Measurements from ENCODE around the gene OSBPL5.

Gene OSBPL5

DNA sequence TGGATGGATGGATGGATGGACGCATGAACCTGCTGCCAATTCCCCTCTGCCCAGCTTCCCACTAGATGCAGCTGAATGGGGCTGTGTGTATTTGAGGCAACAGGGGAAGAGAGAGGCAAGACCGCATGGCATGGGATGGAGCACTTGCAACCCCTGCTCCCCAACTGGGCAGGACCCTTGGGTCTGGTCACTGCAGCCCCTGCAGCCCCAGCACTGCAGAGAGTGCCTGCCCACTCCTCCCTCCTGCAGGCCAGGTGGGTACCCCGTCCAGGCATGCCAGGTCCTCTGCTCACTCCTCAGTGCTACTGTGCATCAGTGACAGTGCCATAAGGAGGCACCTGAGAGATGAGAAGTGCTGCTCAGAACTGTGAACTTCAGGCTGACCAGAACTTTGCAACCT lies 40.3 kb downstream of the OSBPL5 start:
- no peak overlapping the region for H3K4me3 ChIP-seq (ENCODE audit: low read length)
- H3K9me2 ChIP-seq (replicated peaks; ENCODE audit: control insufficient read depth, low read length) = no peaks in the 10 kb centered on the region
- H3K27me3 ChIP-seq (ENCODE audit: control insufficient read depth, low read length) = no peaks in the 10 kb centered on the region
- H3K9me3 ChIP-seq (ENCODE audit: control insufficient read depth, insufficient read depth, low read length) = no peaks in the 10 kb centered on the region
- H4K20me1 ChIP-seq (ENCODE audit: control insufficient read depth, insufficient read depth, low read depth, low read length) = no peaks in the 10 kb centered on the region
- H3F3A ChIP-seq (ENCODE audit: control insufficient read depth, insufficient read depth) = no peaks in the 10 kb centered on the region
- H3K4me1 ChIP-seq (ENCODE audit: control insufficient read depth, low read length) = no peaks in the 10 kb centered on the region
- H3K79me2 ChIP-seq (ENCODE audit: control insufficient read depth, low read length) = no peaks in the 10 kb centered on the region
- no peak overlapping the region for H3K27ac ChIP-seq (ENCODE audit: low read depth, low read length)
- no peaks in the 10 kb centered on the region for H3K36me3 ChIP-seq (ENCODE audit: control insufficient read depth, low read length)
- TF ChIP-seq, protein P1, sequence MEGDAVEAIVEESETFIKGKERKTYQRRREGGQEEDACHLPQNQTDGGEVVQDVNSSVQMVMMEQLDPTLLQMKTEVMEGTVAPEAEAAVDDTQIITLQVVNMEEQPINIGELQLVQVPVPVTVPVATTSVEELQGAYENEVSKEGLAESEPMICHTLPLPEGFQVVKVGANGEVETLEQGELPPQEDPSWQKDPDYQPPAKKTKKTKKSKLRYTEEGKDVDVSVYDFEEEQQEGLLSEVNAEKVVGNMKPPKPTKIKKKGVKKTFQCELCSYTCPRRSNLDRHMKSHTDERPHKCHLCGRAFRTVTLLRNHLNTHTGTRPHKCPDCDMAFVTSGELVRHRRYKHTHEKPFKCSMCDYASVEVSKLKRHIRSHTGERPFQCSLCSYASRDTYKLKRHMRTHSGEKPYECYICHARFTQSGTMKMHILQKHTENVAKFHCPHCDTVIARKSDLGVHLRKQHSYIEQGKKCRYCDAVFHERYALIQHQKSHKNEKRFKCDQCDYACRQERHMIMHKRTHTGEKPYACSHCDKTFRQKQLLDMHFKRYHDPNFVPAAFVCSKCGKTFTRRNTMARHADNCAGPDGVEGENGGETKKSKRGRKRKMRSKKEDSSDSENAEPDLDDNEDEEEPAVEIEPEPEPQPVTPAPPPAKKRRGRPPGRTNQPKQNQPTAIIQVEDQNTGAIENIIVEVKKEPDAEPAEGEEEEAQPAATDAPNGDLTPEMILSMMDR (IDR thresholded peaks at IDR 0.05; ENCODE audit: low read depth, low read length, poor library complexity, severe bottlenecking) = no peak
- TF ChIP-seq EZH2phosphoT487 (IDR thresholded peaks at IDR 0.05; ENCODE audit: borderline replicate concordance, low read length) = no peak
- no peak overlapping the region for H3K4me2 ChIP-seq (ENCODE audit: low read length)

DNA sequence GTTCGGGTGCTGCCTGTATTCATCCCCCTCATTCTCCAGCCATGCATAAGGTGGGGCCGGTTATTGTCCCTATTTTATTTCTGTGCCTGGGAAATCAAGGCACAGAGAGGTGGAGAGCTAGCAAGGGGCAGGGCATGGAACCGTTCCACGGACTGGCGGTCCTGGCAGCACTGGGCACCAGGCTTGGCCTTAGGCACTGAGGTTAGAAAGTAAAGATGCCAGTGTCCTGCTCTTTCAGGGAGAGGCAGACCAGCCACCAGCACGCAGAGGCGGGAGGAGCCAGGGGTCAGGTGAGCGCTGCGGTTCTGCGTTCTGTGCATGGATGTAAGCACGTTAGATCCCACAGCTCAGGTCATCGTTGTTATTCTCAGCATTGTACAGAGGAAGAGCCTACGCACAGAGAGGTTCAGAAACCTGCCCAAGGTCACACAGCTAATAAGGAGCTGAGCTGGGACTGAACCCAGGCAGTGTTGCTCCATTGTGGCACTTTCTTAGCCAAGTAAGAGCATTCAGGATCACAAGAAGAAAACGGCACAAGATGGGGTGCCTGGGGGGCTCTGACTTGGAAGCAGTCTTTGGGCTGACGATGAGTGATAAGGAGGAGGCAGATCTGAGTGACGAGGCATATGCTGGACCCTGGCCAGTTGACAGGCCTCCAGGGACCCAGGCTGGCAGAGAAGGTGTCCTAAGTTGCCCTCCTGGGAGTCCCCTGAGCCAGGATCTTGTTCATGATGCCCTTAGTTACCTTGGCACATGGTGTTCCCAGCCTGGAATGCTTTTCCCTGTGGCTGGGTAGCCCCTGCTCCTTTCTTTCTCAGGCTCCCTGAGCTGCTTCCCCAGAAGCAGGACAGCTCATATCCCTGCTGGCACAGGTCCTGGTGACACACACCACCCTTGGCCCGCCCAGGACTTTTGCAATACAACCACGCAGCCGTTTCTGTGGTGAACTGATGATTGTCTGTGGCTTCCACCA lies 41.1 kb downstream of the OSBPL5 start:
- Histone ChIP-seq H3K27ac (ENCODE audit: low read depth, low read length) (no peak overlapping the region), H3K9me3 (ENCODE audit: control insufficient read depth, insufficient read depth, low read length) (no peaks in the 10 kb centered on the region), H3K9me2 (replicated peaks; ENCODE audit: control insufficient read depth, low read length) (no peaks in the 10 kb centered on the region), H3K4me2 (ENCODE audit: low read length) (no peak overlapping the region), H3K27me3 (ENCODE audit: control insufficient read depth, low read length) (no peaks in the 10 kb centered on the region), H4K20me1 (ENCODE audit: control insufficient read depth, insufficient read depth, low read depth, low read length) (no peaks in the 10 kb centered on the region), H3K36me3 (ENCODE audit: control insufficient read depth, low read length) (no peaks in the 10 kb centered on the region), H3F3A (ENCODE audit: control insufficient read depth, insufficient read depth) (no peaks in the 10 kb centered on the region), H3K79me2 (ENCODE audit: control insufficient read depth, low read length) (no peaks in the 10 kb centered on the region), H3K4me1 (ENCODE audit: control insufficient read depth, low read length) (no peaks in the 10 kb centered on the region), H3K4me3 (ENCODE audit: low read length) (no peak overlapping the region)
- no peak for TF ChIP-seq EZH2phosphoT487 (IDR thresholded peaks at IDR 0.05; ENCODE audit: borderline replicate concordance, low read length)
- TF ChIP-seq, protein P1 (IDR thresholded peaks at IDR 0.05; ENCODE audit: low read depth, low read length, poor library complexity, severe bottlenecking) = no peak

DNA sequence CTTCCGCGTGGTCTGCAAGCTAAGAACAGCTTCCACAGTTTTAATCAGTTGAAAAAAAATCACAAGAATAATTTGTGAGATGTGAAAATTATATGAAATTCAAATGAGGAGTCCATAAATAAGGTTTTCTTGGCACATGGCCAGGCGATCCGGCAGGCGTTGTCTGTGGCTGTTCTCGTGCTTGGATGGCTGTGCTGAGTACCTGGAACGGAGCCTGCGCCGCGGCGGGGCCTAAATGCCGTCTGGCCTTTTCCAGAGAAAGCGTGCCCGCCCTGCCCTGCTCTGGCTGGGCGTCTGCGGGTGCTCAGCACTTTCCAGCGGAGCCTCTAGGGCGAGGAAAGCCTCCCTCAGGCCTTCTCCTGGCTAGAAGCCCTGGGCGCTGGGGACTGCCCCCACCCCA lies 41.8 kb downstream of the OSBPL5 start:
- Histone ChIP-seq H3K9me3 (ENCODE audit: control insufficient read depth, insufficient read depth, low read length) (no peaks in the 10 kb centered on the region), H3K27me3 (ENCODE audit: control insufficient read depth, low read length) (no peaks in the 10 kb centered on the region), H3K4me1 (ENCODE audit: control insufficient read depth, low read length) (no peaks in the 10 kb centered on the region), H4K20me1 (ENCODE audit: control insufficient read depth, insufficient read depth, low read depth, low read length) (no peaks in the 10 kb centered on the region), H3K4me2 (ENCODE audit: low read length) (no peak overlapping the region), H3K4me3 (ENCODE audit: low read length) (no peak overlapping the region), H3K36me3 (ENCODE audit: control insufficient read depth, low read length) (no peaks in the 10 kb centered on the region), H3K9me2 (replicated peaks; ENCODE audit: control insufficient read depth, low read length) (no peaks in the 10 kb centered on the region), H3K27ac (ENCODE audit: low read depth, low read length) (no peak overlapping the region), H3F3A (ENCODE audit: control insufficient read depth, insufficient read depth) (no peaks in the 10 kb centered on the region), H3K79me2 (ENCODE audit: control insufficient read depth, low read length) (no peaks in the 10 kb centered on the region)
- TF ChIP-seq, protein P1 (IDR thresholded peaks at IDR 0.05; ENCODE audit: low read depth, low read length, poor library complexity, severe bottlenecking) = no peak
- no peak for TF ChIP-seq EZH2phosphoT487 (IDR thresholded peaks at IDR 0.05; ENCODE audit: borderline replicate concordance, low read length)
